A673 (cell line): ENCODE results near the gene DYNC2LI1. TPM values are rescaled to one million over a fixed set of nuclear protein-coding genes. Genes with fewer than 3 reads are reported as not detected.

Source experiments
- BruUV-seq: library from RNA; stranded (reverse); fragments of 400-500 nt; replicated peaks from 2 replicates; lab custom pipeline; 2021; lab: Mats Ljungman, UMichigan
- CTCF ChIA-PET: fragments of 300-600 bp; sonication (Branson Sonifier 250); formaldehyde crosslinking; loops from one replicate; lab custom pipeline; 2022; ENCODE audit warnings: antibody characterized with exemption; lab: Charles Lee
- POLR2A ChIA-PET: fragments of 300-600 bp; sonication (Branson Sonifier 250); formaldehyde crosslinking; loops from one replicate; lab custom pipeline; 2022; ENCODE audit warnings: antibody characterized with exemption; ENCODE audit not compliant: low non-redundant PET; lab: Charles Lee
- DNase-seq: peaks from one replicate; pipeline ENCODE4 v3.0.0-alpha.2; 2015; ENCODE audit warnings: low spot score
- H3K27ac ChIP-seq: fragments of 200-600 bp; sonication (generic); 2 replicates; pipeline ENCODE4 v1.5.1; 2016; ENCODE audit warnings: mixed run types, low read depth, mild to moderate bottlenecking, mixed read lengths, antibody characterized with exemption, low read length; ENCODE audit not compliant: poor library complexity, severe bottlenecking
- H3K27me3 ChIP-seq: fragments of 200-600 bp; sonication (generic); replicated peaks from 2 replicates; pipeline ENCODE4 v1.6.1; 2017; ENCODE audit warnings: mixed run types, low read depth, mild to moderate bottlenecking, mixed read lengths, antibody characterized with exemption, low read length; ENCODE audit not compliant: insufficient read depth, poor library complexity
- H3K36me3 ChIP-seq: fragments of 200-600 bp; sonication (generic); 2 replicates; pipeline ENCODE4 v1.6.1; 2016; ENCODE audit warnings: mixed run types, mild to moderate bottlenecking, mixed read lengths, antibody characterized with exemption, low read length; ENCODE audit not compliant: insufficient read depth, poor library complexity, severe bottlenecking
- H3K4me1 ChIP-seq: fragments of 200-600 bp; sonication (generic); 2 replicates; pipeline ENCODE4 v1.6.1; 2017; ENCODE audit warnings: mixed run types, mild to moderate bottlenecking, mixed read lengths, antibody characterized with exemption, low read length; ENCODE audit not compliant: insufficient read depth, poor library complexity, severe bottlenecking
- H3K4me3 ChIP-seq: fragments of 200-600 bp; sonication (generic); 2 replicates; pipeline ENCODE4 v1.5.1; 2016; ENCODE audit warnings: low read depth, mixed run types, mild to moderate bottlenecking, mixed read lengths, low read length; ENCODE audit not compliant: poor library complexity, severe bottlenecking
- H3K9me3 ChIP-seq: fragments of 200-600 bp; sonication (generic); 2 replicates; pipeline ENCODE4 v1.6.1; 2016; ENCODE audit warnings: mixed run types, low read depth, mild to moderate bottlenecking, mixed read lengths, antibody characterized with exemption, low read length; ENCODE audit not compliant: poor library complexity, severe bottlenecking
- EZH2 ChIP-seq: fragments of 200-600 bp; sonication (generic); IDR thresholded peaks from 2 replicates; pipeline ENCODE4 v1.6.1; 2017; ENCODE audit warnings: borderline replicate concordance, low read depth, mild to moderate bottlenecking, mixed read lengths, antibody characterized with exemption, low read length; ENCODE audit not compliant: poor library complexity, severe bottlenecking
- intact Hi-C: fragments of 100-400 bp; cut with micrococcal nuclease; formaldehyde crosslinking; loops from one replicate; pipeline ENCODE4 v1.10.0; 2022; ENCODE audit not compliant: unreplicated experiment
- total RNA-seq: library from RNA; stranded (reverse); gene quantifications from 2 replicates; pipeline ENCODE4 v1.2.3, GENCODE V29; 2021
- TF ChIP-seq, protein P1 (sequence below): fragments of 300-800, 200-600 bp; sonication (generic); conservative IDR thresholded peaks from 2 replicates; pipeline ENCODE4 v1.5.1; 2017; ENCODE audit warnings: low read depth, mild to moderate bottlenecking, antibody characterized with exemption, low read length, moderate library complexity, mixed read lengths

DYNC2LI1 gene
- total RNA-seq, 1 experiment from 2014 or later: 14.8 TPM

DNA sequence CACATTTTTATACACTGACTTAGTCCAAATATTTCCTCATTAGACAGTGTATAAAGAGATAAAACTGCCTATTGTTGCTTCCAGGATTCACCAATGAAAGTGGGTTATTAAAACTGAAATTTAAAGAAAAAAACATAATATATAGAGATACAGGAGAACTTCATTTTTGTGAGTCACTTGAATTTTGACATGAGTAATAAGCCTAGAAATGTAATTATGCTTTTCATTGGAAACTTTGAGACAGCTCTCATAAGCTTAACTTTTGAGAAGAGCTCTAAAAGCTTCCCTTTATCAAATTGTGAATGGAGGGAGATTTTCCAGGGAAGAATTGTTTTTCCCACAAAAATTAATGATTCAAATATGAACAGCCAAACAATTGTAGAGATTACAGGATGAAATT is 14.1 kb downstream of the DYNC2LI1 start:
- Histone ChIP-seq H3K9me3 (no peaks in the 10 kb centered on the region), H3K36me3 (no peaks in the 10 kb centered on the region), H3K27me3 (no peaks in the 10 kb centered on the region), H3K4me1 (no peaks in the 10 kb centered on the region), H3K27ac (no peak overlapping the region), H3K4me3 (no peak overlapping the region)
- no peak for DNase-seq
- CTCF ChIA-PET: no interaction called here
- no TSS peak for BruUV-seq
- POLR2A ChIA-PET: no interaction called here
- TF ChIP-seq, protein P1, sequence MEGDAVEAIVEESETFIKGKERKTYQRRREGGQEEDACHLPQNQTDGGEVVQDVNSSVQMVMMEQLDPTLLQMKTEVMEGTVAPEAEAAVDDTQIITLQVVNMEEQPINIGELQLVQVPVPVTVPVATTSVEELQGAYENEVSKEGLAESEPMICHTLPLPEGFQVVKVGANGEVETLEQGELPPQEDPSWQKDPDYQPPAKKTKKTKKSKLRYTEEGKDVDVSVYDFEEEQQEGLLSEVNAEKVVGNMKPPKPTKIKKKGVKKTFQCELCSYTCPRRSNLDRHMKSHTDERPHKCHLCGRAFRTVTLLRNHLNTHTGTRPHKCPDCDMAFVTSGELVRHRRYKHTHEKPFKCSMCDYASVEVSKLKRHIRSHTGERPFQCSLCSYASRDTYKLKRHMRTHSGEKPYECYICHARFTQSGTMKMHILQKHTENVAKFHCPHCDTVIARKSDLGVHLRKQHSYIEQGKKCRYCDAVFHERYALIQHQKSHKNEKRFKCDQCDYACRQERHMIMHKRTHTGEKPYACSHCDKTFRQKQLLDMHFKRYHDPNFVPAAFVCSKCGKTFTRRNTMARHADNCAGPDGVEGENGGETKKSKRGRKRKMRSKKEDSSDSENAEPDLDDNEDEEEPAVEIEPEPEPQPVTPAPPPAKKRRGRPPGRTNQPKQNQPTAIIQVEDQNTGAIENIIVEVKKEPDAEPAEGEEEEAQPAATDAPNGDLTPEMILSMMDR: no peak
- TF ChIP-seq EZH2: no peak
- intact Hi-C loops: no loop called here

DNA sequence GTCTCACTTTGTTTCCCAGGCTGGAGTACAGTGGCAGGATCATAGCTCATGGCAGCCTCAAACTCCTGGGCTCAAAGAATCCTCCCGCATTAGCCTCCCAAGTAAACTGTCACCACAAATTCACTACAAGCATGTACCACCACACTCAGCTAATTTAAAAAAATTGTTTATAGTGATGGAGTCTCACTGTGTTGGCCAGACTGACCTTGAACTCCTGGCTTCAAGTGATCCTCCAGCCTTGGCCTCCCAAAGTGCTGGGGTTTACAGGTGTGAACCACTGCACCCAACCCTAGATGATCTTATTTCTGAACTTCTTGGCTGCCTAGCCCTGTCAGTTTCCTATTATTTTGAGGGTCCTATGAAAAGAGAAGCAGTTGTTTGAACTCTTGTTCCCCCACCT is 14.8 kb downstream of the DYNC2LI1 start:
- TF ChIP-seq, protein P1: no peak
- no peak for TF ChIP-seq EZH2
- Histone ChIP-seq H3K4me3 (no peak overlapping the region), H3K9me3 (no peaks in the 10 kb centered on the region), H3K27me3 (no peaks in the 10 kb centered on the region), H3K27ac (no peak overlapping the region), H3K4me1 (no peaks in the 10 kb centered on the region), H3K36me3 (no peaks in the 10 kb centered on the region)
- no TSS peak for BruUV-seq
- intact Hi-C loops: no loop called here
- ChIA-PET POLR2A (no interaction called here), CTCF (no interaction called here)
- DNase-seq: no peak

DNA sequence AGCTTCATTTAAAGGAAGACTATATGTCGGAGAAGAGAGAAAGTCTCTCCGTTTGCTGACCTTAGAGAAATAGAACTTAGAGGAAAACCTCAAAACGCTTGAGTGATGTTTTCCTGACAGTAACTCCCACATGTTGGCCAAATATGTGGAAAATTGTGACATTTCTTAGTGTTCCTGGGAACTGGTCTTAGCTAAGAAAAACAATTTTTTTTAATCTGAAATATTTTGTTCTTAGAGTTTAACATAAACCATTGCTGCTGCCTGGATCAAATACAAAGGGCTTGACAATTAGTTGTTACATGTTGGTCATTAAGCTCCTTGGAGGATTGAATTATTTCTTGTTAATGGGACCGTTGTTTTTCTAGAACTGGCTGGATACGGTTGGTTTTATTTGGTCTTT is 16.3 kb downstream of the DYNC2LI1 start:
- H3K4me3 ChIP-seq: no peak overlapping the region
- intact Hi-C loops: no loop called here
- no peak for DNase-seq
- TF ChIP-seq, protein P1: no peak
- TF ChIP-seq EZH2: no peak
- POLR2A ChIA-PET: no interaction called here
- H3K27me3 ChIP-seq: no peaks in the 10 kb centered on the region
- BruUV-seq: no TSS peak
- no peaks in the 10 kb centered on the region for H3K9me3 ChIP-seq
- no peaks in the 10 kb centered on the region for H3K4me1 ChIP-seq
- H3K36me3 ChIP-seq: no peaks in the 10 kb centered on the region
- CTCF ChIA-PET: no interaction called here
- H3K27ac ChIP-seq: no peak overlapping the region
